Stimulated activated naive CD8-positive, alpha-beta T cell treated with anti-CD3 and anti-CD28 coated beads, Interleukin-15, Interleukin-2, amounts not matched to agents 100 ng/mL and 50 ng/mL, for 24 hours (primary cell): ENCODE measurements around the gene SLC19A2.

Source experiments
- H3K27ac Mint-ChIP-seq: one replicate; pipeline ENCODE4 v1.8.0; 2021; ENCODE audit warnings: mild to moderate bottlenecking, mixed read lengths
- H3K27me3 Mint-ChIP-seq: one replicate; pipeline ENCODE4 v1.8.0; 2021; ENCODE audit warnings: mixed read lengths
- H3K36me3 Mint-ChIP-seq: one replicate; pipeline ENCODE4 v1.8.0; 2021; ENCODE audit warnings: low read depth, mixed read lengths
- H3K4me1 Mint-ChIP-seq: one replicate; pipeline ENCODE4 v1.8.0; 2021; ENCODE audit warnings: low read depth, mixed read lengths
- H3K4me3 Mint-ChIP-seq: one replicate; pipeline ENCODE4 v1.8.0; 2021; ENCODE audit warnings: mild to moderate bottlenecking, mixed read lengths
- H3K9me3 Mint-ChIP-seq: one replicate; pipeline ENCODE4 v1.8.0; 2021; ENCODE audit warnings: mixed read lengths

SLC19A2 gene

GRCh38 chr1:169421309-169421708 lies 64.4 kb downstream of the SLC19A2 start:
- Mint-ChIP-seq H3K4me3 (no peak overlapping the region), H3K4me1 (no peaks in the 10 kb centered on the region), H3K9me3 (no peaks in the 10 kb centered on the region), H3K27ac (no peak overlapping the region), H3K36me3 (no peaks in the 10 kb centered on the region), H3K27me3 (peaks cover 42% of the 10 kb centered on the region)

- no peaks in the 10 kb centered on the region for H3K4me1 Mint-ChIP-seq
- no peak overlapping the region for H3K4me3 Mint-ChIP-seq
- H3K36me3 Mint-ChIP-seq: no peaks in the 10 kb centered on the region
- no peak overlapping the region for H3K27ac Mint-ChIP-seq
- peaks cover 8% of the 10 kb centered on the region for H3K9me3 Mint-ChIP-seq
- H3K27me3 Mint-ChIP-seq: peaks cover 2% of the 10 kb centered on the region
Observed at GRCh38 chr1:169414952-169415351, 70.8 kb downstream of the SLC19A2 start.
